Measurements from ENCODE around the gene FCRL5.
A peak's percentile ranks its signal among the peaks of the same experiment; 100 is the strongest.

DNA sequence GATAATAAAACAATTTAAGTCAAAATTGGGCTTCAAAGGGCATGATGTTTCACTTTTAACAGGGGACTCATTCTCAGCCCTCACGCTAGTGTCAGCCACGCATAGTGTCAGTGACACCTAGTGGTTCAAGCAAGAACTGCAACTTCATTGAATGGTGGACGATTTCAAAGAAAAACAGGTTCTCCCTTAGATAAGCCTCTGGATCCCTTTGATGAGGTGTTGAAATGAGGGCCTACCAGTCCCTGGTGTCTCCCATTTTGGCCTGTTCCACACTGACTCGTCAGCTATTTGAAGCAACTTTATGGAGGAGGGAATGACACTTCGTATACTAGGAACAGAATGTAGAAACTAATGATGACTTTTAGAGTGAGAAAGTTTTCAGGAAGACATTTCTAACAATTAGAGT is 56.2 kb downstream of the FCRL5 start:
- TF ChIP-seq, protein P1, sequence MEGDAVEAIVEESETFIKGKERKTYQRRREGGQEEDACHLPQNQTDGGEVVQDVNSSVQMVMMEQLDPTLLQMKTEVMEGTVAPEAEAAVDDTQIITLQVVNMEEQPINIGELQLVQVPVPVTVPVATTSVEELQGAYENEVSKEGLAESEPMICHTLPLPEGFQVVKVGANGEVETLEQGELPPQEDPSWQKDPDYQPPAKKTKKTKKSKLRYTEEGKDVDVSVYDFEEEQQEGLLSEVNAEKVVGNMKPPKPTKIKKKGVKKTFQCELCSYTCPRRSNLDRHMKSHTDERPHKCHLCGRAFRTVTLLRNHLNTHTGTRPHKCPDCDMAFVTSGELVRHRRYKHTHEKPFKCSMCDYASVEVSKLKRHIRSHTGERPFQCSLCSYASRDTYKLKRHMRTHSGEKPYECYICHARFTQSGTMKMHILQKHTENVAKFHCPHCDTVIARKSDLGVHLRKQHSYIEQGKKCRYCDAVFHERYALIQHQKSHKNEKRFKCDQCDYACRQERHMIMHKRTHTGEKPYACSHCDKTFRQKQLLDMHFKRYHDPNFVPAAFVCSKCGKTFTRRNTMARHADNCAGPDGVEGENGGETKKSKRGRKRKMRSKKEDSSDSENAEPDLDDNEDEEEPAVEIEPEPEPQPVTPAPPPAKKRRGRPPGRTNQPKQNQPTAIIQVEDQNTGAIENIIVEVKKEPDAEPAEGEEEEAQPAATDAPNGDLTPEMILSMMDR (IDR thresholded peaks at IDR 0.05): peak; percentile 95
- TF ChIP-seq ZFX (IDR thresholded peaks at IDR 0.05; ENCODE audit: borderline replicate concordance): no peak
